ENCODE measurements around the gene WNT5B.
"Not testable (repeated sequence)": the region's sequence is repeated elsewhere in the genome, so short reads cannot be mapped to it uniquely, and the experiment has no call there.

WNT5B gene

GRCh38 chr12:1592444-1593173 is 36.4 kb upstream of the WNT5B start:
- ATAC-seq (replicated peaks) (peak; percentile 43 to 50), DNase-seq (peak; percentile 50)
- H3K27ac Mint-ChIP-seq, result peak overlapping the region; percentile 92
- H3K4me1 Mint-ChIP-seq, result peaks cover 47 to 64% of the 10 kb centered on the region in 2 donors
- H3K9me3 Mint-ChIP-seq, result no peaks in the 10 kb centered on the region
- H3K36me3 Mint-ChIP-seq, result peaks cover 13 to 36% of the 10 kb centered on the region in 2 donors
- peak overlapping the region; percentile 89 to 95 for H3K4me3 Mint-ChIP-seq
- no peaks in the 10 kb centered on the region for H3K27me3 Mint-ChIP-seq

GRCh38 chr12:1593174-1594005 is 35.6 kb upstream of the WNT5B start:
- DNase-seq, result peak; percentile 33
- Mint-ChIP-seq H3K4me3 (peak overlapping the region; percentile 89 to 95), H3K36me3 (peaks cover 13 to 34% of the 10 kb centered on the region in 2 donors), H3K4me1 (peaks cover 41 to 56% of the 10 kb centered on the region in 2 donors), H3K27ac (peak overlapping the region; percentile 92), H3K27me3 (no peaks in the 10 kb centered on the region), H3K9me3 (no peaks in the 10 kb centered on the region)
- peak; percentile 21 to 35 for ATAC-seq (replicated peaks)

GRCh38 chr12:1594006-1594260 is 35.1 kb upstream of the WNT5B start:
- DNase-seq (no peak), ATAC-seq (replicated peaks) (peak in 1 of 2 donors; percentile 72)
- Mint-ChIP-seq H3K4me3 (peak overlapping the region; percentile 89 to 95), H3K36me3 (peaks cover 13 to 29% of the 10 kb centered on the region in 2 donors), H3K9me3 (no peaks in the 10 kb centered on the region), H3K27ac (peak overlapping the region; percentile 92), H3K27me3 (no peaks in the 10 kb centered on the region), H3K4me1 (peaks cover 36 to 51% of the 10 kb centered on the region in 2 donors)

- H3K4me3 Mint-ChIP-seq, result peak within 1 kb of the TSS; percentile 91 to 95
- H3K27ac Mint-ChIP-seq, result peak within 1 kb of the TSS; percentile 96
- DNase-seq, result peak; percentile 86
Measured at GRCh38 chr12:1594261-1595025, 34.6 kb upstream of the WNT5B start, which contains the start of gene FBXL14. TSS of gene FBXL14 (minus strand) at chr12:1594581. CDS start at chr12:1594066, 515 bp downstream.

GRCh38 chr12:1595026-1595561 is 33.9 kb upstream of the WNT5B start:
- no peaks in the 10 kb centered on the region for H3K9me3 Mint-ChIP-seq
- H3K27me3 Mint-ChIP-seq, result no peaks in the 10 kb centered on the region
- H3K4me1 Mint-ChIP-seq, result peaks cover 32 to 43% of the 10 kb centered on the region in 2 donors
- no peak for ATAC-seq (replicated peaks)
- peak overlapping the region; percentile 96 for H3K27ac Mint-ChIP-seq
- no peak for DNase-seq
- peaks cover 13 to 29% of the 10 kb centered on the region in 2 donors for H3K36me3 Mint-ChIP-seq
- H3K4me3 Mint-ChIP-seq, result peak overlapping the region; percentile 91 to 92

More at GRCh38 chr12:1594261-1595025, 34.6 kb upstream of the WNT5B start, which contains the start of gene FBXL14:
- ATAC-seq (replicated peaks), result peak; percentile 78 to 79
- H3K27me3 Mint-ChIP-seq, result no peaks in the 10 kb centered on the region
- H3K36me3 Mint-ChIP-seq, result peaks cover 13 to 29% of the 10 kb centered on the region in 2 donors
- peaks cover 36 to 49% of the 10 kb centered on the region in 2 donors for H3K4me1 Mint-ChIP-seq
- no peaks in the 10 kb centered on the region for H3K9me3 Mint-ChIP-seq

GRCh38 chr12:1595690-1596347 is 33.2 kb upstream of the WNT5B start:
- peaks cover 28 to 35% of the 10 kb centered on the region in 2 donors for H3K4me1 Mint-ChIP-seq
- H3K4me3 Mint-ChIP-seq, result peak overlapping the region; percentile 91 to 92
- no peaks in the 10 kb centered on the region for H3K9me3 Mint-ChIP-seq
- no peak for DNase-seq
- H3K36me3 Mint-ChIP-seq, result peaks cover 9 to 26% of the 10 kb centered on the region in 2 donors
- H3K27me3 Mint-ChIP-seq, result no peaks in the 10 kb centered on the region
- peak overlapping the region; percentile 96 for H3K27ac Mint-ChIP-seq
- no peak for ATAC-seq (replicated peaks)

- Mint-ChIP-seq H3K27ac (no peak overlapping the region), H3K27me3 (no peaks in the 10 kb centered on the region), H3K4me1 (peaks cover 16 to 32% of the 10 kb centered on the region in 2 donors), H3K9me3 (no peaks in the 10 kb centered on the region), H3K4me3 (no peak overlapping the region), H3K36me3 (peaks cover 0 to 4% of the 10 kb centered on the region in 2 donors)
- no peak for DNase-seq
- no peak for ATAC-seq (replicated peaks)
Measured at GRCh38 chr12:1598757-1599156, 30.3 kb upstream of the WNT5B start.

GRCh38 chr12:1602706-1603105 is 26.3 kb upstream of the WNT5B start:
- ATAC-seq (replicated peaks); H3K9me3 Mint-ChIP-seq; H3K36me3 Mint-ChIP-seq; H3K4me3 Mint-ChIP-seq; H3K27ac Mint-ChIP-seq; H3K27me3 Mint-ChIP-seq; DNase-seq: not testable (repeated sequence)
- H3K4me1 Mint-ChIP-seq, result peaks cover 27 to 44% of the 10 kb centered on the region in 2 donors

- ATAC-seq (replicated peaks) (no peak), DNase-seq (no peak)
- Mint-ChIP-seq H3K4me3 (peak overlapping the region in 1 of 2 donors; percentile 45), H3K9me3 (no peaks in the 10 kb centered on the region), H3K27ac (peak overlapping the region; percentile 56), H3K4me1 (peaks cover 27 to 44% of the 10 kb centered on the region in 2 donors), H3K27me3 (no peaks in the 10 kb centered on the region), H3K36me3 (no peaks in the 10 kb centered on the region)
Measured at GRCh38 chr12:1603269-1603993, 25.6 kb upstream of the WNT5B start.

GRCh38 chr12:1604464-1604863 is 24.6 kb upstream of the WNT5B start:
- DNase-seq, result no peak
- peak overlapping the region; percentile 13 to 41 for H3K4me3 Mint-ChIP-seq

GRCh38 chr12:1605129-1606020 is 23.7 kb upstream of the WNT5B start:
- Mint-ChIP-seq H3K4me3 (peak overlapping the region; percentile 89 to 90), H3K36me3 (no peaks in the 10 kb centered on the region), H3K4me1 (peaks cover 27 to 44% of the 10 kb centered on the region in 2 donors), H3K27ac (peak overlapping the region; percentile 73), H3K27me3 (no peaks in the 10 kb centered on the region), H3K9me3 (no peaks in the 10 kb centered on the region)
- peak; percentile 43 for DNase-seq
- ATAC-seq (replicated peaks), result peak; percentile 51 to 59

More at GRCh38 chr12:1604464-1604863, 24.6 kb upstream of the WNT5B start:
- ATAC-seq (replicated peaks), result no peak
- H3K9me3 Mint-ChIP-seq, result no peaks in the 10 kb centered on the region
- H3K27ac Mint-ChIP-seq, result no peak overlapping the region
- H3K4me1 Mint-ChIP-seq, result peaks cover 27 to 44% of the 10 kb centered on the region in 2 donors
- H3K36me3 Mint-ChIP-seq, result no peaks in the 10 kb centered on the region
- H3K27me3 Mint-ChIP-seq, result no peaks in the 10 kb centered on the region

GRCh38 chr12:1606021-1606622 is 22.9 kb upstream of the WNT5B start:
- no peaks in the 10 kb centered on the region for H3K27me3 Mint-ChIP-seq
- ATAC-seq (replicated peaks), result peak; percentile 78 to 80
- peak; percentile 71 for DNase-seq
- H3K27ac Mint-ChIP-seq, result peak overlapping the region; percentile 73
- H3K9me3 Mint-ChIP-seq, result no peaks in the 10 kb centered on the region
- H3K4me3 Mint-ChIP-seq, result peak overlapping the region; percentile 89 to 90
- no peaks in the 10 kb centered on the region for H3K36me3 Mint-ChIP-seq
- H3K4me1 Mint-ChIP-seq, result peaks cover 27 to 41% of the 10 kb centered on the region in 2 donors
